GM12878 (cell line): ENCODE results near the gene ZBTB16. TPM values are rescaled to one million over a fixed set of nuclear protein-coding genes. Genes with fewer than 3 reads are reported as not detected.

Source experiments
- ATAC-seq: fragments of 200-7000 bp; cut with Tn5 transposase; 3 replicates; pipeline ENCODE4 v1.9.1; 2020; ENCODE audit warnings: mild to moderate bottlenecking, moderate library complexity
- BruUV-seq: library from RNA; stranded (reverse); fragments of 400-500 nt; replicated peaks from 2 replicates; lab custom pipeline; 2021; lab: Mats Ljungman, UMichigan
- CTCF ChIA-PET: fragments of 300-600 bp; sonication (Branson Sonifier 250); formaldehyde crosslinking; extraction: SDS; loops from one replicate; lab custom pipeline; 2021; ENCODE audit warnings: inconsistent platforms; lab: Yijun Ruan, JAX
- POLR2A ChIA-PET: fragments of 350-600 bp; formaldehyde crosslinking; extraction: SDS; loops from one replicate; lab custom pipeline; 2021; ENCODE audit warnings: inconsistent platforms; lab: Charles Lee
- RAD21 ChIA-PET: fragments of 300-600 bp; sonication (Branson Sonifier 250); formaldehyde crosslinking; loops from one replicate; lab custom pipeline; 2023; ENCODE audit warnings: antibody characterized with exemption; ENCODE audit not compliant: unreplicated experiment; lab: Charles Lee
- SMC1A ChIA-PET: fragments of 300-600 bp; sonication (Branson Sonifier 250); formaldehyde crosslinking; loops from one replicate; lab custom pipeline; 2023; ENCODE audit not compliant: unreplicated experiment, uncharacterized antibody; lab: Charles Lee
- DNase-seq: peaks from one replicate; pipeline ENCODE4 v3.0.0-alpha.2; 2011; ENCODE audit warnings: low read depth, low spot score
- FAIRE-seq: peaks from 3 replicates; lab custom pipeline; 2011; peaks lifted over from hg19 to GRCh38; lab: Jason Lieb, UNC
- H2AFZ ChIP-seq: 2 replicates; pipeline ENCODE4 v1.6.0; 2011; ENCODE audit warnings: low read depth, low read length, control low read depth; ENCODE audit not compliant: control insufficient read depth
- H3K27ac ChIP-seq: 2 replicates; pipeline ENCODE4 v1.5.1; 2011; ENCODE audit warnings: control low read depth; ENCODE audit not compliant: control insufficient read depth, insufficient read depth
- H3K27me3 ChIP-seq, 2 experiments: replicated peaks in 1 of 2; 2 replicates each; pipeline versions ENCODE4 v1.6.0 to v1.6.1; 2011; ENCODE audit warnings: low read length in 1 of 2; ENCODE audit not compliant: control insufficient read depth in 2 of 2, insufficient read depth in 2 of 2
- H3K36me3 ChIP-seq, 2 experiments: 2 replicates each; pipeline ENCODE4 v1.5.1; 2011; ENCODE audit warnings: low read length in 1 of 2; ENCODE audit not compliant: control insufficient read depth in 2 of 2, insufficient read depth in 2 of 2
- H3K4me1 ChIP-seq: 2 replicates; pipeline ENCODE4 v1.6.1; 2011; ENCODE audit warnings: mild to moderate bottlenecking, low read length, moderate library complexity, mixed read lengths; ENCODE audit not compliant: control insufficient read depth, insufficient read depth
- H3K4me2 ChIP-seq: 2 replicates; pipeline ENCODE4 v1.6.0; 2011; ENCODE audit warnings: control low read depth; ENCODE audit not compliant: control insufficient read depth, insufficient read depth
- H3K4me3 ChIP-seq: fragments of 200-600 bp; sonication (generic); 2 replicates; pipeline ENCODE4 v1.5.1; 2016
- H3K79me2 ChIP-seq: 2 replicates; pipeline ENCODE4 v1.6.0; 2011; ENCODE audit warnings: low read length; ENCODE audit not compliant: control insufficient read depth, insufficient read depth
- H3K9ac ChIP-seq: 2 replicates; pipeline ENCODE4 v1.8.0; 2011; ENCODE audit warnings: low read length, control low read depth, mixed read lengths; ENCODE audit not compliant: control insufficient read depth, insufficient read depth
- H3K9me3 ChIP-seq: replicated peaks from 3 replicates; pipeline ENCODE4 v1.5.1; 2011; ENCODE audit warnings: mild to moderate bottlenecking, low read length; ENCODE audit not compliant: control insufficient read depth, insufficient read depth
- H4K20me1 ChIP-seq: 2 replicates; pipeline ENCODE4 v1.6.0; 2011; ENCODE audit not compliant: control insufficient read depth, insufficient read depth
- CBX3 ChIP-seq: fragments of 200-600 bp; sonication (generic); IDR thresholded peaks from 2 replicates; pipeline ENCODE4 v1.6.1; 2016; ENCODE audit warnings: low read depth, borderline replicate concordance
- KDM1A ChIP-seq: fragments of 200-600 bp; sonication (generic); IDR thresholded peaks from 2 replicates; pipeline ENCODE4 v1.6.1; 2016; ENCODE audit warnings: borderline replicate concordance
- MTA2 ChIP-seq: fragments of 450-650 bp; IDR thresholded peaks from 2 replicates; pipeline ENCODE4 v1.6.1; 2016; ENCODE audit warnings: low read depth, mild to moderate bottlenecking, moderate library complexity
- MXI1 ChIP-seq: fragments of 150-350 bp; IDR thresholded peaks from 2 replicates; pipeline ENCODE4 v1.6.1; 2011; ENCODE audit warnings: low read depth, mild to moderate bottlenecking, inconsistent platforms, low read length, improper control_type of control experiment
- MYB ChIP-seq: fragments of 150-350 bp; IDR thresholded peaks from 2 replicates; pipeline ENCODE4 v1.6.1; 2014; ENCODE audit warnings: mild to moderate bottlenecking, low read depth, low read length, borderline replicate concordance
- NR2C2 ChIP-seq: IDR thresholded peaks from 2 replicates; pipeline ENCODE4 v1.6.1; 2011; ENCODE audit warnings: borderline replicate concordance, low read depth; ENCODE audit not compliant: control insufficient read depth, insufficient read length
- PAX8 ChIP-seq: fragments of 450-650 bp; IDR thresholded peaks from 2 replicates; pipeline ENCODE4 v1.6.1; 2017; ENCODE audit warnings: mild to moderate bottlenecking, moderate library complexity
- SKIL ChIP-seq: fragments of 450-650 bp; IDR thresholded peaks from 2 replicates; pipeline ENCODE4 v1.6.1; 2017; ENCODE audit warnings: mild to moderate bottlenecking, low read depth, inconsistent platforms; ENCODE audit not compliant: poor library complexity, severe bottlenecking
- USF2 ChIP-seq: IDR thresholded peaks from 2 replicates; pipeline ENCODE4 v1.6.1; 2011; ENCODE audit warnings: low read depth, low read length, improper control_type of control experiment, borderline replicate concordance
- YY1 ChIP-seq: IDR thresholded peaks from 2 replicates; pipeline ENCODE4 v1.6.1; 2011; ENCODE audit warnings: low read depth, mild to moderate bottlenecking, low read length
- ZBED1 ChIP-seq: IDR thresholded peaks from 2 replicates; pipeline ENCODE4 v1.6.1; 2016; ENCODE audit warnings: borderline replicate concordance
- WGBS: methylation state at CpG from one replicate; pipeline ENCODE4 v1.1.6; 2016; ENCODE audit warnings: low lambda C conversion rate; ENCODE audit not compliant: insufficient replicate concordance, insufficient coverage; ENCODE audit errors: missing lambda C conversion rate; 5-methylcytosine and 5-hydroxymethylcytosine counted together
- in situ Hi-C: fragments of 300-500 bp; cut with MboI; formaldehyde crosslinking; loops from 9 replicates; pipeline ENCODE4 v1.14.3; 2018; ENCODE audit warnings: mixed read lengths
- intact Hi-C: fragments of 100-400 bp; cut with micrococcal nuclease; formaldehyde crosslinking; loops from one replicate; pipeline ENCODE4 v1.14.2; 2022; ENCODE audit not compliant: unreplicated experiment
- polyA plus RNA-seq, 11 experiments: library from polyadenylated mRNA; depleted of rRNA in 4 of 11; unstranded in 6 of 11; stranded (reverse) in 5 of 11; fragments of >200 nt; fragmentation: Nextera tagmentation in 4 of 11; fragmentation: Illumina TruSeq in 1 of 11; extraction: Ambion mirVana in 4 of 11; extraction: Trizol in 1 of 11; gene quantifications; 1 replicate in 1 of 11; 2 replicates in 10 of 11; pipeline versions ENCODE4 v1.2.1 to v1.2.3, GENCODE V29; 2011 to 2016; ENCODE audit warnings: inconsistent platforms in 2 of 11, missing spikeins in 2 of 11, low read depth in 1 of 11
- total RNA-seq, 4 experiments: library from RNA; depleted of rRNA in 3 of 4; stranded (reverse); fragments of >200 nt in 3 of 4; fragmentation: Illumina TruSeq in 1 of 4; extraction: Trizol in 1 of 4; gene quantifications; 2 replicates each; pipeline versions ENCODE4 v1.2.1 to v1.2.3, GENCODE V29; 2013 to 2021

Gene ZBTB16
- total and polyA plus RNA-seq, 10 of the 15 experiments (the other 5 are each of a cell fraction or from before 2014, with no cell fraction given) = 0.38 TPM; not detected in 9

- POLR2A ChIA-PET = no interaction called here
These were observed 65.2 kb downstream of the ZBTB16 start for GRCh38 chr11:114124601-114125144.

GRCh38 chr11:114125531-114125930, 66.0 kb downstream of the ZBTB16 start:
- Histone ChIP-seq H2AFZ (no peak overlapping the region), H3K79me2 (no peaks in the 10 kb centered on the region), H3K9ac (no peak overlapping the region), H3K27me3 (peaks cover 5% of the 10 kb centered on the region in 2 experiments; a peak in 2 of 4 replicates), H3K4me1 (no peaks in the 10 kb centered on the region), H3K9me3 (no peaks in the 10 kb centered on the region), H3K27ac (no peak overlapping the region), H3K4me3 (no peak overlapping the region), H3K36me3 (no peaks in the 10 kb centered on the region), H4K20me1 (no peaks in the 10 kb centered on the region), H3K4me2 (no peak overlapping the region)
- RAD21 ChIA-PET = no interaction called here
- SMC1A ChIA-PET = no interaction called here
- intact Hi-C loops (no loop called here), in situ Hi-C loops (no loop called here)
- DNase-seq (no peak), FAIRE-seq (no peak), ATAC-seq (no peak)
- 21% methylated on average over 7 of the region's 7 CpGs for WGBS
- TF ChIP-seq SKIL (no peak), ZBED1 (no peak), MXI1 (no peak), MTA2 (no peak), KDM1A (no peak), NR2C2 (no peak), YY1 (no peak), CBX3 (no peak), MYB (no peak)
- no TSS peak for BruUV-seq
- POLR2A ChIA-PET = no interaction called here
- CTCF ChIA-PET = no interaction called here

More at GRCh38 chr11:114124601-114125144, 65.2 kb downstream of the ZBTB16 start:
- FAIRE-seq = no peak
- H3K27ac ChIP-seq = no peak overlapping the region
- H3K4me3 ChIP-seq = no peak overlapping the region
- 7% methylated on average over 5 of the region's 5 CpGs for WGBS
- in situ Hi-C loops (no loop called here), intact Hi-C loops (no loop called here)
- peaks cover 5% of the 10 kb centered on the region in 2 experiments; a peak in 2 of 4 replicates for H3K27me3 ChIP-seq
- ChIA-PET SMC1A (no interaction called here), CTCF (no interaction called here), RAD21 (no interaction called here)
- no peaks in the 10 kb centered on the region for H3K9me3 ChIP-seq
- no peaks in the 10 kb centered on the region for H3K4me1 ChIP-seq
- H3K79me2 ChIP-seq = no peaks in the 10 kb centered on the region
- no peak overlapping the region for H3K4me2 ChIP-seq
- BruUV-seq = no TSS peak
- H2AFZ ChIP-seq = no peak overlapping the region
- no peak overlapping the region for H3K9ac ChIP-seq
- no peak for DNase-seq
- H3K36me3 ChIP-seq = no peaks in the 10 kb centered on the region
- TF ChIP-seq PAX8 (no peak), USF2 (no peak)
- ATAC-seq = no peak
- no peaks in the 10 kb centered on the region for H4K20me1 ChIP-seq
